Mononuclear cell (primary cell): Measurements from ENCODE around the gene DNAJC5G. TPM values are rescaled to one million over a fixed set of nuclear protein-coding genes. Genes with fewer than 3 reads are reported as not detected.

ENCODE experiments used
- H3K27me3 ChIP-seq: 2 replicates; pipeline ENCODE4 v1.6.0; 2011; ENCODE audit warnings: low read length, control low read depth; ENCODE audit not compliant: insufficient read depth
- H3K4me1 ChIP-seq: 2 replicates; pipeline ENCODE4 v1.5.1; 2011; ENCODE audit warnings: mild to moderate bottlenecking, low read length, control low read depth; ENCODE audit not compliant: insufficient read depth
- H3K4me3 ChIP-seq: 2 replicates; pipeline ENCODE4 v1.5.1; 2011; ENCODE audit warnings: mild to moderate bottlenecking, low read length, moderate library complexity
- H3K9me3 ChIP-seq: 2 replicates; pipeline ENCODE4 v1.5.1; 2011; ENCODE audit warnings: low read depth, mild to moderate bottlenecking, control low read depth, low read length
- total RNA-seq: library from RNA; depleted of rRNA; stranded (reverse); fragments of >200 nt; gene quantifications from one replicate; pipeline ENCODE4 v1.2.3, GENCODE V29; 2012

The DNAJC5G gene, protein sequence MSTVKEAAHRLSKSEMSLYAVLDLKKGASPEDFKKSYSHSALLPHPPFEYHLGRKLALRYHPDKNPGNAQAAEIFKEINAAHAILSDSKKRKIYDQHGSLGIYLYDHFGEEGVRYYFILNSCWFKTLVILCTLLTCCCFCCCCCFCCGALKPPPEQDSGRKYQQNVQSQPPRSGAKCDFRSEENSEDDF
- total RNA-seq, result not detected

DNA sequence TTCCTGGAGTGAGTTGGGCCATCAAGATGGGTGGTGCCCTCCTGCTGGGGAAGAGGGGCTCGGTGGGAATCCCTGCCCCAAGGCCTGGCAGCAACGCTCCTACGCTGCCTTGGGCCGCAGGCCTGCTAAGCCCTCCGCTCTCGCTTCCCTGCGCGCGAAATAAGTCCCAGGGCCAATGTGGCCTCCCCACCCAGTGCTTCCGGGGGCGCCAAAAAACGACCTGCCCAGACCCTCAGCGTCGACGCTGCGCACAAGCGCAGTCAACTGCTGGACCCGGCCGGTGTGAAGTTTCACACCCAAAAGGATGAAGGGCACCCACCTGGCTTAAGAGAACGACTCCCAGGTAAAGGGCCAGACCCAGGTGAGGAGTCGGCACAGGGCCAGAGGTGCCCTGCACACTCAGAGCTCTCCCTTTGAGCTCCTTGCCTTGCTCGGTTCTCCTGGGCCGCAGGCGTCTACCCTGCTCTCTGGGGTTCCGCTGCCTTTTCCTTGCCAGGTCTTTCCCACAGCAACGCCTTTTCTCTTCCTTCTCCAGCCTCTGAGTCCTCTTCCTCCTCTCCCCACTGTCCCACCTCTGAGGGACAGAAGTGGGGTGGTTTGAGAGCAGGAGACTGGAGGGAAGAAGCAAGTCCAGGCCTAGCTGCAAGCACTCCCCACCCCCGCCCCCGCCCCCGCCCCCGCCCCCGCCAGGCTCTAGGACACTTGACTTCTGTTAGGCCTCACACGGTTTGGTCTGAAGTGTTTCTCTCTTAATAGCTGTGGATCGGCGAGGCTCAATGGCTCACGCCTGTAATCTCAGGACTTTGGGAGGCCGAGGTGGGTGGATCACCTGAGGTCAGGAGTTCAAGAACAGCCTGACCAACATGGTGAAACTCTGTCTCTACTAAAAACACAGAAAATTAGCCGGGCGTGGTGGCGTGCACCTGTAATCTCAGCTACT is at the start of gene DNAJC5G:
Gene DNAJC5G (plus strand): TSS at position 223 of the 940 bp plus-strand sequence. CDS start 1,296 bp downstream, outside the sequence.
- H3K4me3 ChIP-seq, result no peak within 1 kb of the TSS

DNA sequence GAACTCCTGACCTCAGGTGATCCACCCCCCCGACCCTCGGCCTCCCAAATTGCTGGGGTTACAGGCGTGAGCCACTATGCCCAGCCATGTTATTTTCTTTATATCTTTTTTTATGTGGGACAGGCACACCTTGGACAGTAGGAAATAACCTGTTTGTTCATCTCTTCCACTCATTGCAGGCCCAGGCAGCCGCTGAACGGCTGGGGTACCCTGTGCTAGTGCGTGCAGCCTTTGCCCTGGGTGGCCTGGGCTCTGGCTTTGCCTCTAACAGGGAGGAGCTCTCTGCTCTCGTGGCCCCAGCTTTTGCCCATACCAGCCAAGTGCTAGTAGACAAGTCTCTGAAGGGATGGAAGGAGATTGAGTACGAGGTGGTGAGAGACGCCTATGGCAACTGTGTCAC is 49.7 kb upstream of the DNAJC5G start:
- Histone ChIP-seq H3K27me3 (no peaks in the 10 kb centered on the region), H3K4me3 (no peak overlapping the region), H3K4me1 (no peaks in the 10 kb centered on the region), H3K9me3 (no peaks in the 10 kb centered on the region)

More for the DNA sequence above, at the start of gene DNAJC5G:
- H3K9me3 ChIP-seq, result no peaks in the 10 kb centered on the region
- peaks cover 1% of the 10 kb centered on the region for H3K27me3 ChIP-seq
- H3K4me1 ChIP-seq, result peaks cover 3% of the 10 kb centered on the region

DNA sequence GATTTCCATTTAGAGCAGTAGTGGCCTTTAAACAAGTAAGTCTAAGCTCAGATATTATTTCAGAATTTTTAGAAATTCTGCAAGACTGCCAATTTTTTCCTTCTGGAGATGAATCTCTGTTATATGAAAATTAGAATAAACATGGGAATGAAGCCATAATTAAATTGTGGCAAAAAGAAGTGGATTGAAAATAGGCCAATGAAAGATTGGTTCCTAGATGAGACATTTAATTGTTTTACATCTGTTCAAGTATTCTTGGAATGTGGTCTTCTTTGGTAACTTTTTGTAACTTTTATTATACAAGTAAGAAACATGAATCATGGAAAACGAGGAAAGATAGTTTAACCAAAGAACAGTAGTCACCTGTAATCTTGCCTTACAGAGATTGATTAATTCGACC is 47.7 kb upstream of the DNAJC5G start:
- Histone ChIP-seq H3K4me3 (no peak overlapping the region), H3K4me1 (no peaks in the 10 kb centered on the region), H3K9me3 (no peaks in the 10 kb centered on the region), H3K27me3 (no peaks in the 10 kb centered on the region)

DNA sequence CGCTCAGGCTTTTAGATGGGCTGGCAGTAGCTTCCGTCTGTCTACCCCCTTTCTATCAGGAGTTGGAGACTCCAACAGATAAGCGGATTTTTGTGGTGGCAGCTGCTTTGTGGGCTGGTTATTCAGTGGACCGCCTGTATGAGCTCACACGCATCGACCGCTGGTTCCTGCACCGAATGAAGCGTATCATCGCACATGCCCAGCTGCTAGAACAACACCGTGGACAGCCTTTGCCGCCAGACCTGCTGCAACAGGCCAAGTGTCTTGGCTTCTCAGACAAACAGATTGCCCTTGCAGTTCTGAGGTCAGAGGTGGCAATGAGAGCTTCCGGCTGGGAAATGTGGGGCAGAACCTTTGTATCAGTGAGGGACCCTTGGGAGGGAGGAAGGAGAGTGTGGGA is 43.3 kb upstream of the DNAJC5G start:
- H3K4me3 ChIP-seq, result no peak overlapping the region
- no peaks in the 10 kb centered on the region for H3K4me1 ChIP-seq
- H3K27me3 ChIP-seq, result no peaks in the 10 kb centered on the region
- no peaks in the 10 kb centered on the region for H3K9me3 ChIP-seq

DNA sequence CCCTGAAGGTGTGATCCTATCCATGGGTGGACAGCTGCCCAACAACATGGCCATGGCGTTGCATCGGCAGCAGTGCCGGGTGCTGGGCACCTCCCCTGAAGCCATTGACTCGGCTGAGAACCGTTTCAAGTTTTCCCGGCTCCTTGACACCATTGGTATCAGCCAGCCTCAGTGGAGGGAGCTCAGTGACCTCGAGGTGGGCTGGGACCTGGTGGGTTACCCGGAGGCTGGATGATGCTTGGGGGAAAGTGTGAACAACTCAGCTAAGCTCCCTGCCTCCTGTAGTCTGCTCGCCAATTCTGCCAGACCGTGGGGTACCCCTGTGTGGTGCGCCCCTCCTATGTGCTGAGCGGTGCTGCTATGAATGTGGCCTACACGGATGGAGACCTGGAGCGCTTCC is 41.9 kb upstream of the DNAJC5G start:
- Histone ChIP-seq H3K27me3 (no peaks in the 10 kb centered on the region), H3K4me1 (no peaks in the 10 kb centered on the region), H3K9me3 (no peaks in the 10 kb centered on the region), H3K4me3 (no peak overlapping the region)

DNA sequence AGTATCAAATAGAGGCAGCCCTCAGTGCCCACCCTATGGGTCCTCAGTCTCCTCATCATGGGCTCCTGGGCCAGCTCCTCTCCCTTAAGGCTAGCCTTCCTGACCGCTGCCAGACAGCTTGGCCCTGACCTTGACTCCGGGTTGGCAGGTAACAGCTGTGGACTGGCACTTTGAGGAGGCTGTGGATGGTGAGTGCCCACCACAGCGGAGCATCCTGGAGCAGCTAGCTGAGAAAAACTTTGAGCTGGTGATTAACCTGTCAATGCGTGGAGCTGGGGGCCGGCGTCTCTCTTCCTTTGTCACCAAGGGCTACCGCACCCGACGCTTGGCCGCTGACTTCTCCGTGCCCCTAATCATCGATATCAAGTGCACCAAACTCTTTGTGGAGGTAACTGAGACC is 39.1 kb upstream of the DNAJC5G start:
- Histone ChIP-seq H3K4me1 (no peaks in the 10 kb centered on the region), H3K9me3 (no peaks in the 10 kb centered on the region), H3K4me3 (no peak overlapping the region), H3K27me3 (no peaks in the 10 kb centered on the region)

DNA sequence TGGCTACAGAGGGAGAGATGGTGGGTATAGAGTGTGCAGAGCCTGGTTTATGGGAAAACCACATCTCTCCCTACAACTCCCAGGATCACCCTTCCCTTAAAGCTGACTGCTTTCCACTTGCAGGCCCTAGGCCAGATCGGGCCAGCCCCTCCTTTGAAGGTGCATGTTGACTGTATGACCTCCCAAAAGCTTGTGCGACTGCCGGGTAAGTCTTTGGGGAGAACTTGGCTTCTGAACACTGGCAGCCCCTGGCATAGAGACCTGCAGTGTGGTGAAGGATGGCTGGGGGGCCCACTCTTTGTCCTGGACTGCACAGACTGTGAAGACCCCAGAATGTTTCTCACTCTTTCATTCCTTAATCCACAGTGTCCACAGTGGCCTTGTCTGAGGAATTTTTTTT is 38.6 kb upstream of the DNAJC5G start:
- Histone ChIP-seq H3K9me3 (no peaks in the 10 kb centered on the region), H3K4me3 (no peak overlapping the region), H3K4me1 (no peaks in the 10 kb centered on the region), H3K27me3 (no peaks in the 10 kb centered on the region)

DNA sequence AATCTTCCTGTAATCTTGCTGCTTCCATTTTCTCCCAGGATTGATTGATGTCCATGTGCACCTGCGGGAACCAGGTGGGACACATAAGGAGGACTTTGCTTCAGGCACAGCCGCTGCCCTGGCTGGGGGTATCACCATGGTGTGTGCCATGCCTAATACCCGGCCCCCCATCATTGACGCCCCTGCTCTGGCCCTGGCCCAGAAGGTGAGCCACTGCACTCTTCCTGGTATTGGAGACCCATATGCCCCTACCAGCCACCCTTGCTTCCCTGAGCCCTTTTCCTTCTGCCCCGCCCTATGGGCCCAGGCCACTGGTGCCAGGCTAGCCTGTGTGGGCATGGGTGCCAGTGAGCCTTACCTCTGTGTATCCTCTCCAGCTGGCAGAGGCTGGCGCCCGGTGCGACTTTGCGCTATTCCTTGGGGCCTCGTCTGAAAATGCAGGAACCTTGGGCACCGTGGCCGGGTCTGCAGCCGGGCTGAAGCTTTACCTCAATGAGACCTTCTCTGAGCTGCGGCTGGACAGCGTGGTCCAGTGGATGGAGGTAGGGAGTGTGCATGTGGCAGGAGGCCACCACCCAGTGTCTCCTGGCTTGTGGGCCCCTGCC is 37.8 kb upstream of the DNAJC5G start:
- H3K27me3 ChIP-seq, result no peaks in the 10 kb centered on the region
- no peak overlapping the region for H3K4me3 ChIP-seq
- no peaks in the 10 kb centered on the region for H3K9me3 ChIP-seq
- no peaks in the 10 kb centered on the region for H3K4me1 ChIP-seq

DNA sequence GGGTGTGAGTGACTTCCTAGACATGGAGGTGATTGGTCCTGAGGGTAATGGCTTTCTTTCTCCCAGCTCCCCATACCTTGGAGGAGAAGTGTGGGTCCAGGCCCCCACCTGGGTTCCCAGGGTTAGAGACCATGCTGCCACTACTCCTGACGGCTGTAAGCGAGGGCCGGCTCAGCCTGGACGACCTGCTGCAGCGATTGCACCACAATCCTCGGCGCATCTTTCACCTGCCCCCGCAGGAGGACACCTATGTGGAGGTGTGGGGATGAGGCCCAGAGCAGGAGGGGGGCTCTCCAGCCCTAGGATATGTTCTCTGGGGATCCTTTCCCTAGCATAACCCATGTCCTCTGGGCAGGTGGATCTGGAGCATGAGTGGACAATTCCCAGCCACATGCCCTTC is 36.3 kb upstream of the DNAJC5G start:
- Histone ChIP-seq H3K4me1 (no peaks in the 10 kb centered on the region), H3K27me3 (no peaks in the 10 kb centered on the region), H3K9me3 (no peaks in the 10 kb centered on the region), H3K4me3 (no peak overlapping the region)

DNA sequence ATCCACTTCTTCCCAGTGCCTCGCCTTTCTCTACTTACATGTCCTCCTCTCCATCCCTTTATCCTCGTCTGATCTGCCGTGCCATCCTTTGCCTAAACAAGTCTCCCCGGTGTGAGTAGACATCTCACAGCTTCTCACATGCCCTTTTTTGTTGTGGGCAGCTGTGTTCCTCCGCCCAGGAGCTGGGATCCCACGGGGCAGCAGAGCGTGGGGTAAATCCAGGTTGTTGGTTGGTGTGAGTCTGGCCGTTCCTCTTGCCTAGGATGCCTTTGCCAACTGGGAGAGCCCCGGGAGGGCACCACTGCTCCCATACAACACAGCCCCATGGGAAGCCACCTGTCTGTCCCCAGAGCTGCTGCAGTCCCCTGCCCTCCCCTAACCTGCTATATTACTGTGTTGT is 34.8 kb upstream of the DNAJC5G start:
- Histone ChIP-seq H3K4me3 (no peak overlapping the region), H3K4me1 (no peaks in the 10 kb centered on the region), H3K9me3 (no peaks in the 10 kb centered on the region), H3K27me3 (no peaks in the 10 kb centered on the region)

DNA sequence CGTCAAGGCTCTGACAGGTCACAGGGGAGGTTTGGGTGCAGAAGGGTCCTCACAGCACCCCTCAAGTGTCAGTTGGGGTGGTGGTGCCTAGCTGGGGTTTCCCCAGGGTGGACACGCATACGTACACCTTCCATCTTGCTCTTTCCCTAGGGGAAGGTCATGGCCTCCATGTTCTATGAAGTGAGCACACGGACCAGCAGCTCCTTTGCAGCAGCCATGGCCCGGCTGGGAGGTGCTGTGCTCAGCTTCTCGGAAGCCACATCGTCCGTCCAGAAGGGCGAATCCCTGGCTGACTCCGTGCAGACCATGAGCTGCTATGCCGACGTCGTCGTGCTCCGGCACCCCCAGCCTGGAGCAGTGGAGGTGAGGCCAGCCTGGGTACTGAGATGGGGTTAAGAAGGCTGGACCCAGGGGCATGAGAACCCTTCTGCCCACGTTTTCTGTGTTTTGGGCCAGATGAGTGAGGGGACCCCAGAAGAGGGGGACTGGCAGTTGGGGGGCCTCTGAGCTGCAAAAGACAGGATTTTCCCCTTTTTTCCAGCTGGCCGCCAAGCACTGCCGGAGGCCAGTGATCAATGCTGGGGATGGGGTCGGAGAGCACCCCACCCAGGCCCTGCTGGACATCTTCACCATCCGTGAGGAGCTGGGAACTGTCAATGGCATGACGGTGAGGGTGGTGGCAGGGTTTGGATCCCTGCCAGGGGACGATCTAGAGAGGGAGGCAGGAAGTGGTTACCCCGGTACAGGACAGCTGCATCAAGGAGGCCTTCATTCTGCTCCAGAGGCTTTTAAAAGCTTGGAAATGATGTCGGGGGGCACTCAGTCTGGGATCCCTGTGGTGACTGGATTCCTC is 33.2 kb upstream of the DNAJC5G start:
- H3K4me3 ChIP-seq, result no peak overlapping the region
- H3K9me3 ChIP-seq, result no peaks in the 10 kb centered on the region
- H3K27me3 ChIP-seq, result no peaks in the 10 kb centered on the region
- H3K4me1 ChIP-seq, result no peaks in the 10 kb centered on the region

DNA sequence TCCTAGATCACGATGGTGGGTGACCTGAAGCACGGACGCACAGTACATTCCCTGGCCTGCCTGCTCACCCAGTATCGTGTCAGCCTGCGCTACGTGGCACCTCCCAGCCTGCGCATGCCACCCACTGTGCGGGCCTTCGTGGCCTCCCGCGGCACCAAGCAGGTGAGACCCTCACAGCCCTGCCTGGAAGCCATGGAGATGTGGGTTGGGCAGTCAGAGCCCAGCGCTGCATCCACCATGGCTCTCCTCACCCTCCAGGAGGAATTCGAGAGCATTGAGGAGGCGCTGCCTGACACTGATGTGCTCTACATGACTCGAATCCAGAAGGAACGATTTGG is 32.6 kb upstream of the DNAJC5G start:
- Histone ChIP-seq H3K4me1 (no peaks in the 10 kb centered on the region), H3K4me3 (no peak overlapping the region), H3K27me3 (no peaks in the 10 kb centered on the region), H3K9me3 (no peaks in the 10 kb centered on the region)

DNA sequence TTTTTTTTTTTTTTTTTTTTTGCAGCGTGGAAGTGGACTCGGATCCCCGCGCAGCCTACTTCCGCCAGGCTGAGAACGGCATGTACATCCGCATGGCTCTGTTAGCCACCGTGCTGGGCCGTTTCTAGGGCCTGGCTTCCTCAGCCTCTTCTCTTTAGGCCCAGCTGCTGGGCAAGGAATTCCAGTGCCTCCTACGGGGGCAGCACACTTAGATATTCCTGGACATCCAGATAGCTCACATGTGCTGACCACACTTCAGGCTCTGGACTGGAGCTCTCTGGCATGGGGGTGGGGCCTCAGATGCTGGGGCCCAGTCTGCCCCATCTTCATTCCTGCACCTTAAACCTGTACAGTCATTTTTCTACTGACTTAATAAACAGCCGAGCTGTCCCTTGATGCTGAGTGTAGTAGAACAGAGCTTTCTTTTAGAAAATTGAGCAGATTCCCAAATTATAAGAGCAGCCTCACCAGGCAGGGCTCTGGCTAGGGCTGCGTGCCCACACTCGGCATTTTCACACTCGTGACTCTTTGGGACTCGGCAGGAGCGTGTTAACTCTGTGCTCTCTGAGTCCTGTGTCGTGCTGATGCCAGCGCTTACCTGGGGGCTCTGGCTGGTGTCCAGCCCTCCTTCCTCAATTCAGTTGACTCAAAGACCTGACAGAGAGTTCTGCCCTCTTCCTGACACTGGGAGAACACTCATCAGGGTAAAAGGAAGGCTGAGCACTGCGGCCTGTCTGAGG is 31.7 kb upstream of the DNAJC5G start:
- no peak overlapping the region for H3K4me3 ChIP-seq
- H3K27me3 ChIP-seq, result no peaks in the 10 kb centered on the region
- no peaks in the 10 kb centered on the region for H3K4me1 ChIP-seq
- no peaks in the 10 kb centered on the region for H3K9me3 ChIP-seq

DNA sequence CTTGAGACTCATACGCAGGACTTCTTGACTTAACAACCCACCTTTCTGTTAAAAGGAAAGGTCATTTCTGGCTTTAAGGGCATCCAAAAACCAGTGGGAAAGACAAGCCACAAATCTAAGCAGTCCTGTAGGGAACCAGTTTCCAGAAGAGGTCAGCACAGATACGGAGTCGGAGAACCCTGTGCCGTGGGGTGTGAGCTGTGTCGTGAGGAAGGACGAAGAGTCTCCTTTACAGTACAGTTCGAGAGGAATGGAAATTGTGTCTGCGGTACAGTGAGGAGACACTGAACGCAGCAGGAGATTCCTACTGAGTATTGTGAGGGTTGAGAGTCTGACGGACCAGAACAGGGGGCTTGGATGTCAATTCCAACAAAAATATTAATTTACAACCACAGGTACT is 30.1 kb upstream of the DNAJC5G start:
- H3K4me1 ChIP-seq, result no peaks in the 10 kb centered on the region
- H3K27me3 ChIP-seq, result no peaks in the 10 kb centered on the region
- no peaks in the 10 kb centered on the region for H3K9me3 ChIP-seq
- no peak overlapping the region for H3K4me3 ChIP-seq
